Fibroblast of mammary gland (primary cell): ENCODE data around the gene TSPAN31.

ENCODE experiments used
- DNase-seq: peaks from one replicate; pipeline ENCODE4 v3.0.0-alpha.2; 2010; ENCODE audit warnings: low read depth
- H3K4me3 ChIP-seq: 2 replicates; pipeline ENCODE4 v1.5.1; 2011; ENCODE audit warnings: low read depth, mild to moderate bottlenecking, low read length, moderate library complexity; ENCODE audit not compliant: control insufficient read depth
- TF ChIP-seq, protein P1 (sequence below): conservative IDR thresholded peaks from 2 replicates; pipeline ENCODE4 v1.5.1; 2011; ENCODE audit warnings: low read depth, low read length, inconsistent platforms; ENCODE audit not compliant: control insufficient read depth, insufficient read depth

The TSPAN31 gene

DNA sequence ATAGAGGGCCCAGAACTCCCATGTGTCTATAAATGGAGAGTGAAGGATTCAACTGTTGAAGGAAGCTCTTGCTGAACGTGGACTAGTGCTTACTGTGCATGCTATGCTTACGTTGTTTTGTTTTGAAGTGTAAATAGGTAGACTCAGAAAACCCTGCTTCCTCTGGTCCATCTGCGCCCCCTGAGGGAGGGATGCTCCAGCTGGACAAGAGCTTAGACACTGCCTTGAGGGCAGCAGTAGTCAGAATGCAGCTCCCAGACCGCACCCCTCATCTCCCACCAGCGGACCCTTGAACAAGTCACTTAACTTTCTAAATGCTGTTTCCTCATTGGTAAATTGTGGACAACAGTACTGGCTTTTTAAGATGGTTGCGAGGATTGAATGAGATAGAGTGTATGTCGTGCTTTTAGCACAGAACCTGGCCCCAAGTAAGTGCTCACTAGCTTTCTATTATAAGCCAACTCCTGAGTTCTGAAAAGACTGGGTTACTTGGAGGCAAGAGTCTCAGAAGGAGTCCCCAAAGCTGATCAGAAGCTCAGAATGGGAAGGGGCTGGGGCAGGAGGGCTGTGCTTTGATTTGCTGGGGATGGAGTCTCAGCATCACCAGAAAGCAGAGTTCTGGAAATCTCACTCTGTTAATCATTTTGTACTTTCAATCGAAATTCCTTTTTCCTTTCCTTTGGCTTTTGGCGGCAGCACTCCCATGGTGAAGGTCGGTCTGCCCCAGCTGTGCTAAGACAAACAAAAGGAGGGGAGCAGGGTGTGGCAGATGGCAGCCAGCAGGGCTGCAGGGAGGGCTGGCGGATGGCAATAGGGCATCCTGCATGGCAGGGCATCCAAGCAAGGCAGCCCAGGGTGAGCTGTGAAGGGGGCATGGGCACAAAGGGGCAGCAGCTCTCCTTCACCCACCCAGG is 21.9 kb upstream of the TSPAN31 start:
- no peak for DNase-seq
- TF ChIP-seq, protein P1, sequence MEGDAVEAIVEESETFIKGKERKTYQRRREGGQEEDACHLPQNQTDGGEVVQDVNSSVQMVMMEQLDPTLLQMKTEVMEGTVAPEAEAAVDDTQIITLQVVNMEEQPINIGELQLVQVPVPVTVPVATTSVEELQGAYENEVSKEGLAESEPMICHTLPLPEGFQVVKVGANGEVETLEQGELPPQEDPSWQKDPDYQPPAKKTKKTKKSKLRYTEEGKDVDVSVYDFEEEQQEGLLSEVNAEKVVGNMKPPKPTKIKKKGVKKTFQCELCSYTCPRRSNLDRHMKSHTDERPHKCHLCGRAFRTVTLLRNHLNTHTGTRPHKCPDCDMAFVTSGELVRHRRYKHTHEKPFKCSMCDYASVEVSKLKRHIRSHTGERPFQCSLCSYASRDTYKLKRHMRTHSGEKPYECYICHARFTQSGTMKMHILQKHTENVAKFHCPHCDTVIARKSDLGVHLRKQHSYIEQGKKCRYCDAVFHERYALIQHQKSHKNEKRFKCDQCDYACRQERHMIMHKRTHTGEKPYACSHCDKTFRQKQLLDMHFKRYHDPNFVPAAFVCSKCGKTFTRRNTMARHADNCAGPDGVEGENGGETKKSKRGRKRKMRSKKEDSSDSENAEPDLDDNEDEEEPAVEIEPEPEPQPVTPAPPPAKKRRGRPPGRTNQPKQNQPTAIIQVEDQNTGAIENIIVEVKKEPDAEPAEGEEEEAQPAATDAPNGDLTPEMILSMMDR: no peak
- H3K4me3 ChIP-seq: no peak overlapping the region

DNA sequence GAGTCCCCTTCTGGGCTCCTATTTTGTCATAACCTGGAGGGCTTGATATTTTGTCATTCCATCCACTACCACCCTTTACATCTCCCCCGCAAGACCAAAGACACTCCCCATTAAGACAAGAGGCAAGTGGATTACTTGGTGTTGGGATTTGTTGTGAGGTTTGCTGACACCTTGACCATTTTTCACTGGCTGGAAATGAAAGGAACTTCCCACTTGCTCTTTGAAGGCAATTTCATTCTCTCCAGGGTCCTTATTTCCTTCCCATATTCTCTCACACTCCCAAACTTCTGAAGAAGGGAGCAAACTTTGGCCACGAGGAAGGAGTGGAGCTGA is 21.2 kb upstream of the TSPAN31 start:
- TF ChIP-seq, protein P1: no peak
- H3K4me3 ChIP-seq: no peak overlapping the region
- DNase-seq: no peak

DNA sequence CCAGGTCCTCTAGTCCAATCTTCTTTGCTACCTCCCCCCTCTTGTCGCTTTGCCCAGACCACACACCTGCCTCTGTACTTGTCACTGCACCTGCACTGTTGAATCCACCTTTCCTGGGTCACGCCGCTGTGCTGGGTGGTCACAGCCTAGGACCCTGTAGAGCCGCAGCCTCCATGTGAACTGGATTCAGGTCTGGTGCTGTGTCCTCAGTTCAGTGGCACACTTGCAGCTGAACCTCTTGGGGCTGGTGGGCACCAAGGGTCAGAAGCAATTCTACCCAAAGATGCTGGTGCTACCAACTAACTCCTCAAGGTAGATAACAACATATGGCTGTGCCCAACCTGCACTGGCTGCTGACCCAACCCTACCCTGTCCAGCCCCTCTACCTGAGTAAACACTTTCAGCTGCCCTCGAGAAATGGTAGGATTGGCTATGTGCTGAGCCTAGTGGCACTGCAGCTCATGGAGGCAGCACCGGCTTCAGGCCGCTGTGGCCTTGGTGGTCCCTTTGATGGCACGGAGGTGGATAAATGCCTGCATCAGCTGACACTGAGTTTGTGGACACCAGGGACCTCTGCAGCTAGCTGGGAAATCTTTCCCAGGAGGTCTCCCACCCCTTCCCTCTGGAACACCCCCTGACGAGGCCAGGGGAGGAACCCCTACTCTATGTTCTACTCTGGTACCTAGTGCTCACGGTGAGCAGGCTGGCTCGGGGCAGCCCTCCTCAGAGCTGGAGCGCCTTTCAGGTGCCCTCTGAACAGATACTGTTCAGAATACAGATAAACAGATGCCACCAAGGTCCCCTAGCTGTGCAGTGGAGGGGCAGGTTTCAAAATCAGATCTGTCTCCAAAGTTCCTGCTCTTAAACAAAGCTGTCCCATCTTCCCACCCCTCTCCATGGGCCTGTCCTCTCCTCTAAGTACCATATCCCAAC is 20.6 kb upstream of the TSPAN31 start:
- TF ChIP-seq, protein P1: no peak
- no peak overlapping the region for H3K4me3 ChIP-seq
- DNase-seq: no peak

DNA sequence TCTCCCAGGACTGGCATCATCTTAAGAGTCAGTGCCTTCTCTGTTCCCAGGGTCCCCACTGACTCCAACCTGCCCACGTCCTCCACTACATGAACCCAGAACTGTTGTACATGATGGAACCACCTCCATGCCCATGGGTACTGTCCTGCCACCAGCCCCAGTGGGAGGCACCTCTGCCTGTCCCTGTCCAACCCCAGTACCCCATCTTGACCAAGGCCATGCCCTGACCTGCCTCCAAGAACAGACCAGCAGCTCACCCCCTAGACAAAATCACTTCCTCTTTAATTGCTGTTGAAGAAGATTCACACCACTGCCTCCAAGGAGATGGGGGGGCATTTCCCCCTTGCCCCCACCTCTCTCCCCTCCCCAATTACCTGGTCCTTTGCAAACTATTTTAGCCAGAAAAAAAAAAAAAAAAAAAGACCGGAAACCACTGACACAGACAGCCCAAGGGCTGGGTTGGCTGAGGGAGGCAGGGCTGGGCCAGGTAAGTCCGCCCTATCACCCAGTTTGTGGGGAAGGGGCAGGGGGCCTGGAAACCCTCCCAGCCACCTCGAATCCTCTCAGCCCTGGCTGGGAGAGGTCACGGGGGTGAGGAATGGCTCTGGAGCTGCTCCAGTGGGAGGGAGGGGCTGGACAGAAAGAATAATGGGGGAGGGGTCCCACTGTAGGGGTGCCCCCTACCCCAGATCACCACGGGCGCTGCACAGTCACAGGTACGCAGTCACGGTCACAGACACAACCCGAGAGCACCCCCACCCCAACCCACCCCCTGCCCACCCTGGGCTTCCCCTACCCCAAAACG is 19.7 kb upstream of the TSPAN31 start:
- DNase-seq: no peak
- TF ChIP-seq, protein P1: no peak
- H3K4me3 ChIP-seq: no peak overlapping the region

DNA sequence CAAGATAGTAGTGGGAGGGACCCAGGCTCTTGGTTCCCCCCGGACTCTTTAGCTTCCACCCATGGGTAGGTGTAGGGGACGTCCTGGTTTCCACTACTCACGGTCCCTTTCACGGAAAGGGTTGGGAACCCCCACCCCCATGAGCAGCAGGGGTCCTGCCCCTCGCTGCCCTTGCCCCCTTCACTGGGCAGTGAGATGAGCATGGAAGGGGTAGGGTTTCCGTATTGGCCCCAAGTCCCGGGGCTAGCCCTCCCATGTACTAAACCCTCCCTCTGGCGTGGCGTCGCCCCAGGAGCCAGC is 19.0 kb upstream of the TSPAN31 start:
- peak overlapping the region; percentile 89 for H3K4me3 ChIP-seq
- no peak for DNase-seq
- TF ChIP-seq, protein P1: no peak

DNA sequence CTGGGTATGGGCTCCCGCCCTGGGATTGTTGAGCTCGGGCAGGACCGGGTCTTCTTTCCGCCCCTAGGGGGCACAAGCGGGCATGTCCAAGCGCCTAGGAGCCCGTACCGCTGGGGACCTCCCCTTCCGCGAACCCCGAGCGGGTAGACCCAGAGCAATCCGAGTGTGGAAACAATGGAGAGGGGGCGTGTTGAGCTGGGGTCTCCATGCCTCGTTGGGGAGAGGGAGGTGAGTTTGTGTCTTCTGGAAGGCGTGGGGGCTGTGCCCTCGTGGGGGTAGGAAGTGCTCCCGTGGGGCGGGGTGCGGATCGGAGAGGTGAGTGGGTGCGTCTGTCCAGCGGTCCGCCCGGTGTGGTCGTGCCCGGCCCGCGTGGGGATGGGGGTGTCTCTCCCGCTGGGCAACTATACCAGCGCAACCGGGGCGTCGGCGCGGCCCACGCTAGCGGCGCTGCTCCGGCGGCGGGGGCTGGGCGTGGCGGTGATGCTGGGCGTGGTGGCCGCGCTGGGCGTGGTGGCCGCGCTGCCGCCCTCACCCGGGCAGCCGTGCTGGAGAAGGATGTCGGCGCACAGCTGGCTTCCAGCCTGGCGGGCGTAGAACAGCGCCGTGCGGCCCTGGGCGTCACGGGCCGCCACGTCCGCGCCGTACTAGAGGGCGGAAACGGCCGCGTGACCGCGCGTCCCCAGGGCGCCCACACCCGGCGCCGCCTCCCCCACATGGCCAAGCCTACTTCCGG is 18.5 kb upstream of the TSPAN31 start:
- TF ChIP-seq, protein P1: peak; percentile 78
- peak overlapping the region; percentile 89 for H3K4me3 ChIP-seq
- DNase-seq: peak; percentile 80
